GM19324 (cell line): Measurements from ENCODE around the gene P2RY8.
"Not testable (repeated sequence)": the region's sequence is repeated elsewhere in the genome, so short reads cannot be mapped to it uniquely, and the experiment has no call there.

Experiments
- ATAC-seq: cut with Tn5 transposase; IDR thresholded peaks from one replicate; pipeline ENCODE4 v1.9.1; 2021; ENCODE audit warnings: mild to moderate bottlenecking, moderate library complexity; ENCODE audit not compliant: unreplicated experiment, low FRiP score

P2RY8 gene

DNA sequence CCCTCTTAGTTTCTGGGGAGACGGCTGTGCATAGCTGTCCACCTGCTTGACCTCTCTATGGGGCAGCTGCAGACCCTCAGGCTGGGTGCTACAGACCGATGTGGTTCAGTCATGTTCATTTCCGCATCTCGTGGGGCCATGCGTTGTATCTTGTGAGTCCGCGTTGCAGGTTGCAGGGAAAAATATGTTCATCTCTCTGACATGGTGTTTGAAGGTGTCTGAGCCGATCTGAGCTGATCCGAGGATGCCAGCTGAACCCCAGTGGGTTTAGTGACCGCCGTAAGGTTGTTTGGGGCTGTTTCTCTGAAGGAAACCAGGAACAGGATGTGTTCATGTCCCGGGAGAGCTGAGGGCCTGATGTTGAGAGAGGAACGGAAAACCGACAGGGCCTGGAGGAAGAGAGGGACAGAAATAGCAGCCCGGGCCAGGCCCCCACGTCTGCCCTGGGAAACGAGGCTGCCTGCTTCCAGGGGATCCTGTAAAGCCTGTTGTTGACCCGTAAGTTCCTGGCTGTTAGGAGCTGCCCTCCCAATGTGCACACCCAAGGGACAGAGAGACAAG lies 9.8 kb upstream of the P2RY8 start:
- ATAC-seq = no peak

DNA sequence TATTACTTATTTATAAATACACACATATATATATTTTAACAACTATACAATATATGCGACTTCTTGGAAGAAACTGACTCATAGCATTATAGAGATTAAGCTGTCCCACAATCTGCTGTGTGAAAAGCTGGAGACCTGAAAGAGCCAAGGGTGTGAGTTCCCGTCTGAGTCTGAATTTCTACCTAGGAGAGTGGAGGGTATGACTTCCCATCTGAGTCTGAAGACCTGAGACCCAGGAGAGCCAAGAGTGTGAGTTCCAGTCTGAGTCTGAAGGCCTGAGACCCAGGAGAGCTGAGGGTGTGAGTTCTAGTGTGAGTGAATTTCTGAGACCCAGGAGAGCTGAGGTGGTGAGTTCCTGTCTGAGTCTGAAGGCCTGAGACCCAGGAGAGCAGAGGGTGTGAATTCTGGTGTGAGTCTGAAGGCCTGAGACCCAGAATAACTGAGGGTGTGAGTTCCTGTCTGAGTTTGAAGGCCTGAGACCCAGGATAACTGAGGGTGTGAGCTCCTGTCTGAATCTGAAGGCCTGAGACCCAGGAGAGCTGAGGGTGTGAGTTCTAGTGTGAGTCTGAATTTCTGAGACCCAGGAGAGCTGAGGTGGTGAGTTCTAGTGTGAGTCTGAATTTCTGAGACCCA lies 8.9 kb upstream of the P2RY8 start:
- no peak for ATAC-seq

DNA sequence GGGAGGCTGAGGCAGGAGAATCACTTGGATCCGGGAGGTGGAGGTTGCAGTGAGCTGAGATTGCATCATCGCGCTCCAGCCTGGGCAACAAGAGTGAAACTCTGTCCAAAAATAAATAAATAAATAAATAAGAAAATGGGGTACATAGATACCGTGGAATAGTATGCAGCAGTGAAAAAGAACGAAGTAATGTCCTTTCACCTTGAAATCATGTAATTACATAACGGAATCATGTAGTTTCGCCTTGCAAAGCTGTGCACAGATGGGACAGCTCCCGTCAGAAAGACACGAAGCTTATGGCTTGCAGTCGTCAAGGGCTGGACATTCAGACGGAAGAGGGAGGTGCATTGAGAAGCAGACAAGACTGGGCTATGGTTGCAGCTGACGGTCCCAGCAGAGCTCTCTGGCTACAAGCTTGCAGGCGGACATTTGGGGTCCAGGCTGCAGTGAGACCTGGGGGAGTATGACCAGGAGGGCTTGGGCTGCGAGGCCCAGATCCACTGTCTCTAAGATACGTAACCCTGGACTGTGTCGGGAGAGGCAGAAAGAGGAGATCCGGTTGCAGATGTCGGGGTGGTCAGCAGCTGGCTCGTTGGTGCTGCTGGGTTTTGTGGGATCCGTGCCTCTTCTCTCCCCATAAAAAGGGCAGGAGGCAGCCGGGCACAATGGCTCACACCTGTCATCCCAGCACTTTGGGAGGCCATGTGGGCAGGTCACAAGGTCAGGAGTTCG lies 6.2 kb upstream of the P2RY8 start:
- no peak for ATAC-seq

DNA sequence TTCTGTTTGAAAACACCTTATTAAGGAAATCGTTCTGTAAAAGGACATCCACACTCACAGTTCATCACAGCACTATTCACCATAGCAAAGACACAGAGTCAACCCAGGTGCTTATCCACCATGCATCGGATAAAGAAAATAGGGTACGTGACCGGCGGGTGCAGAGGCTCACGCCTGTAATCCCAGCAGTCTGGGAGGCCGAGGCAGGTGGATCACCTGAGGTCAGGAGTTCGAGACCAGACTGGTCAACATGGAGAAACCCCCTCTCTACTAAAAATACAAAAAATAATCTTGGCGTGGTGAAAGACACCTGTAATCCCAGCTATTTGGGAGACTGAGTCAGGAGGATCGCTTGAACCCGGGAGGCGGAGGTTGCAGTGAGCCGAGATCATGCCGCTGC lies 2.2 kb upstream of the P2RY8 start:
- not testable (repeated sequence) for ATAC-seq

DNA sequence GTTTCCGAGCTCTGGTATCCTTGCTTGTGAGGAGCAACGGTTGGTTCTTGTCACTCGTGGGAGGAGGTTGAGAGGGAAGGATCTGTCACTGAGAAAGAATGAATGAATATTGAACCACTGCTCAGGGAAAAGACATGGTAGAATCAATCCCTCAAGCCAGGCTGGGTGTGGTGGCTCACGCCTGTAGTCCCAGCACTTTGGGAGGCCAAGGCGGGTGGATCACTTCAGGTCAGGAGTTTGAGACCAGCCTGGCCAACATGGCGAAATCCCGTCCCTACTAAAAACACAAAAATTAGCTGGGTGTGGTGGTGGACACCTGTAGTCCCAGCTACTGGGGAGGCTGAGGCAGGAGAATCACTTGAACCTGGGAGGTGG lies 718 bp upstream of the P2RY8 start:
- not testable (repeated sequence) for ATAC-seq

DNA sequence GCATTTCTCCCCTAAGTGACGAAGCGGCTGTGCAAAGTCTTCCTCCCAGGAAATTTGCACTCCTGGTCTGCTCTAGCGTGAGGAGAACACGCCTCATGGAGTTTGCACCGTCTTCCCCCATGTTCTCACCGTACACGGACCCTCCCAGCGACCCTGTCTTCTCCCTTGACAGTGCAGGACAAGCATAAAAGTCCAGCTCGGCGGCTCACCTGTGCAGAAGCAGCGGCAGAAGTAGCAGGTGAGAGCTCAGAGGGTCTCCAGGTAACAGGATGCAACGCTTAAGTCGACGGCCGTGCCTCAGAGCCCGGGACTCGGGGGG lies 314 bp downstream of the P2RY8 start:
- ATAC-seq = peak; percentile 10

DNA sequence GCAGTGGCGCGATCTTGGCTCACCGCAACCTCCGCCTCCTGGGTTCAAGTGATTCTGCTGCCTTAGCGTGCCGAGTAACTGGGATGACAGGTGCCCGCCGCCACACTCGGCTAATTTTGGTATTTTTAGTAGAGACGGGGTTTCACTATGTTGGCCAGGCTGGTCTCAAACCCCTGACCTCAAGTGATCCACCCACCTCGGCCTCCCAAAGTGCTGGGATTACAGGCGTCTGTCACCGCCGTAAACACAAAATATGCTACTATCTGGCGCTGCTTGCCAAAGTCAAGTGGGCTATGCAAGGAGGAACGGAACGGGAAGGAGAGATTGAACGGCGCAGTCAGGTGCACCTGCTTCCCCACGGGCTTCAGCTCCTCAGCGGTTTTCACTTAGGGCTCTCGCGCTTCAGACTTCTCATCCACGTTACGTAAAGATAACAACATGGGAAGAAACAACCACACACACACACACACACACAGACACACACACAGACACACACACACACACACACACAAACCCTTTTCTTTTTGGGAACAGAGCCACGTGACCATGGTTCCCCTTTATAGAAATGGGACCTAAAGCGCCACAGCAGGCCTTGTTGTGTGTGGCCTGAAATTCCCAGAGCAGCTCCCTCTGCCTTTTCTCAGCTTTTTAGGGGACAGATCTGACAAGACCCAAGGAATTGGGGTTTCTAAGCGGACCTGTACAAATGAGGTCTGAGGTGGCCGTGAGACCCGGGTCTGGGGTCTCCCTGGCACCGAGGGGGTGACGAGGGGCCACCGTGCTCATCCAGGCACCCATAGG lies 1.5 kb downstream of the P2RY8 start:
- no peak for ATAC-seq

DNA sequence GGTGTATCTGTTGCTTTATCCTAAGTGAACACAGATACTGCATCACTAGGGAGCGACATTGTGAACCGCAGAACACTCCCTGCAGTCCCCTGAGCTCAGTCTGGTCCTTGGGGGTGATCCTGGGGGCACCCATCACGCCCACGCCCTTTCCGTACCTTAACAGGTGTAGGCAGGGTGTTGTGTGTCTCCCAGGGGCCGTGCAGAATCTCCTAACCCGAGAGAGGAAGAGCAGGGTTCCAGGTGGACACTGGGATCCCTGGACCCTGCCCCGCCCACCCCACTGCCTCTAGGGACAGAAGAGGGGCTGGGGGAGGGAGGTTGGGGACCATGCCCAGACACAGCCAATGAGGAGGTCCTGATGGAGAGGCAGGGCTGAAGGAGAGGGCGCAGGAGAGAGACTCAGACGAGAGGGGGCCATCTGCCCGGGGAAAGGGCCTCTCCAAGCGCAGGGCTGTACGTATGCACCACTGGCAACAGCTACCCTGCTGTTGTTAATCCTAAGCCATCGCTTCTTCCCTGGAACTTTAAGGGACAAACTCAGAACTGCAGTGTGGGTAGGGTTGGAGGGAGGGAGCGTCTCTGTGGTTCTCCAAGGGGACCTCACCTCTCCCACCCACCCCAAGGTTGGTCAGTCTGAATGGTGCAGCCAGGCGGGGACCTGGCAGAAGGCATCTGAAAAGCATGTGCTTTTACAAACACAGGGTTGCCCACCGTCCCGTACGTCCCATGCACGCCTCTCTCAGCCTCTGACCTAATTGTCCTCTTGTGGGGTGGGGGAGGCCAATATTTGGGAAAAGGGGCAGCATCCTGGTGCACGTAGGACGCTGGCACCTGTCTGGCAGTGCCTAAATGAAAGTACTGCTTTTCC lies 2.5 kb downstream of the P2RY8 start:
- peak; percentile 26 for ATAC-seq

DNA sequence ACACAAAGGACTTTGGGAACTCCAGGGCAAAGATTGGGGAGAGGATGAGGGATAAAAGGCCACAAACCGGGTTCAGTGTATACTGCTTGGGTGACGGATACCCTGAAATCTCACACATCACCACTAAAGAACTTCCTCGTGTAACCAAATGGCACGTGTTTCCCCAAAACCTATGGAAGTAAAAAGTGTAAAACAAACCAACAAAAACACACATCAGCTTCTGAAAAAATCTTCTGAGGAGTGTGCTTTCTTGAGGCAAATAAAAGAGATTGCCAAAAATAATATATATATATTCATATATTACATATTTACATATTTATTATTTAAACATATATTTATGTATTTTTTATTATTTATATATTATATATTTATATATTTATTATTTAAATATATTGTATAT lies 3.9 kb downstream of the P2RY8 start:
- no peak for ATAC-seq

DNA sequence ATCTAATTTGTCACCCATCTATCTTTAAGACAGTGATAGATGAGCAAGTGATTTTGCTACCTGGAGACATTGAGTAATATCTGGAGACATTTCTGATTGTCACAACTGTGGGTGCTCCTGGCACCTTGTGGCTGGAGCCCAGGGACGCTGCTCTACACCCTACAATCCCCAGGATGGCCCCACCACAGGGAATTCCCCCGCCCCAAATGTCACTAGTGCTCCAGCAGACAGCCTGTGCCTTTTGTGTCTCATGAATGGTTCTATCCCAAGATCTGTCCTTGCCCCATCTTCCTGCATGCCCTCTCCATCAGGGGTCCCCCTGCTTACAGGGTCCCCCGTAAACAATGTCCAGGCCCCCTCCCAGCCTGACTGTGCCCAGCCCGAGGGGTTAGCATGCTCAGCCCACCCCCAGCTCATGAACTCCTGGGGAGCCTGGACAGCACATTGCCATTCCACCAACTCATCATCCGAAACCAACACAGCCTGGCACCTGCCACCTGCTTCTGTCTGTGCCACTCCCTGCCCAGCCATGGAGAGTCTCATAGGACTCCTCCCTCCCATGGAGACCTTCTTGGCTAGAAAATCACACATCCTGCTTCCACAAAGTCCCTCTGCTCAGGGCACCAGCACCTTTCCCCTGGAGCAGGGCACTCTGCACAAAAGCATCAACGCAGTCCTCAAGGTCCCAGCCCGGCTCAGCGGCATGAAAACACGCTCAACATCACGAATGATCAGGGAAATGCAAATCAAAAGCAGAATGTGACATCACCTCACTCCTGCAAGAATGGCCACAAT lies 5.7 kb downstream of the P2RY8 start:
- no peak for ATAC-seq

DNA sequence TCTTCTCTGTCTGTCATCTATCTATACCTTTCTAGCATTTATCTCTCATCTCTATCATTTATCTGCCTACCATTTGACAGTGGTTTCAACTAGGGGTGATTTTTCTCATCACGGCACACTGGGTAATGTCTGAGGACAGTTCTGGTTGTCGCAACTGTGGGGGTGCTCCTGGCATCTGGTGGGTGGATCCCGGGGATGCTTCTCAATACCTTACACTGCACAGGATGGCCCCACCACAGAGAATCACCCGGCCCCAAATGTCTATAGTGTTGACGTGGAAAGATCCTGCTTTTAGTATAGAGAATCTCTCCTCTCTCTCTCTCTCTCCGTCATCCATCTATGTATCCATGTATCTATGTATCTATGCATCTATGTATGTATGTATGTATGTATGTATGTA lies 7.2 kb downstream of the P2RY8 start:
- ATAC-seq = no peak

DNA sequence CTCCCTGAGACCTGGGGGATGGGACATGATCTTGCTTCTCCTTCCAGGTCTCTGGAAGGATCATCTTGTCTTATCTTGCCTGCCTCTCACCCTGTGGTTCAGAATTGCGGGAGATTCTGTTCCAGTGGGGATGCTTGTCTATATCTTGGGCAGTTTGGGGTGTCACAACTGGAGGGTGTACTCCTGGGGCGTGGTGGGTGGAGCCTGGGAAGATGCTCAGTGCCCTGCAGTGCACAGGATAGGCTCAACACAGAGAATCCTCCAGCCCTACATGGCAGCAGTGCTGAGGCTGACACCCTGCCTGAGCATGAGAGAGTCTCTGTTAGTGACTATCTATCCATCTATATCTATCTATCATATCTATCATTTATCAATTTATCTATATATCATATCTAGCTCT lies 7.7 kb downstream of the P2RY8 start:
- no peak for ATAC-seq

DNA sequence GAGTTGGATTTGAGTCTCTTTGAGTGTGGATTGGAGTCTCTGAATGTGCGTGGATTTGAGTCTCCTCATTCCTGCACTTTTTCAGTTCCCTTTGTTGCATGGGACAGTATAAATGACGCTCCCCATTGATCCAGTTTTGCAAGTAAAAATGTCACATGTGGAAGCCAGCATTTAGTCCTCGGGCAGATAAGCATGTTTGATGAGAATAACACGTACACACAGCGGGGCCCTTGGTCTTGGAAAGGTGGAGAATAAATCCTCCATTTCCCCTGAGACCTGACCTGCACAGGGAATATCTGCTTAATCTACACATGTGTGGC lies 8.1 kb downstream of the P2RY8 start:
- no peak for ATAC-seq

DNA sequence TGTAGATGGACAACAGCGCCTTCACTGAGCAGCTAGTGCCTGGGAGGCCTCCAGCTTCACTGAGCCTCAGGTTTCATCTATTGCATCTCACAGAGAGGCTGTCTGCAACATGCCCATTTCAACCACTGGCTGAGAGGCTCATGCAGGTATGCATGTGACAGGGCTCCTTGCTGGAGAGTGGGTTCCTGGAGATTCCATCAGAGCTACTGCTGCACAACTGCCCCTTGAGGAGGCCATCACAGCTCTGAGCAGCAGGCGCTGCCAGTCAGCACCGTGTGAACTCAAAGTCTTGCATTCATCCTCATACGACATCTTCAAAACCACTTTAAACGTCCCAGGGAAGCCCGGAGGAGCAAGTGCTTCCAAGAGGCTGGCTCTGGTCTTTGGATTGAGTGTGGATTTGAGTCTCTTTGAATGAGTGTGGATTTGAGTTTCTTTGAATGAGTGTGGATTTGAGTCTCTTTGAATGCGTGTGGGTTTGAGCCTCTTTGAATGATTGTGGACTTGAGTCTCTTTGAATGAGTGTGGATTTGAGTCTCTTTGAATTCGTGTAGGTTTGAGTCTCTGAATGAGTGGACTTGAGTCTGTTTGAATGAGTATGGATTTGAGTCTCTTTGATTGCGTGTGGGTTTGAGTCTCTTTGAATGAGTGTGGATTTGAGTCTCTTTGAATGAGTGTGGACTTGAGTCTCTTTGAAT lies 8.7 kb downstream of the P2RY8 start:
- ATAC-seq = no peak

DNA sequence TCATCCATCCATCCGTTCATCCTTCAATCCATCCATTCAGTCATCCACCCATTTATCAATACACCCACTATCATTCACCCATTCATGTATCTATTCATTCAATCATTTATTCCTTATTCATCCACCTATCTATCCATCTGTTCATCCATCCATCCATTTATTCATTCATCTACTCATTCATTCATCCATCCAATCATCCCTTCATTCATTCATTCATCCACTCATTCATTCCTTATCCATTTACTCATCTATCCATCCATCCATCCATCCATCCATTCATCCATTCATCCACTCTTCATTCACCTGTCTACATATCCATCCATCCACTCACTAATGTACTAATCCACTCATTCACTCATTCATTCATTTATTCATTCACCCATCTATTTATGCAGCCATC lies 9.5 kb downstream of the P2RY8 start:
- no peak for ATAC-seq

DNA sequence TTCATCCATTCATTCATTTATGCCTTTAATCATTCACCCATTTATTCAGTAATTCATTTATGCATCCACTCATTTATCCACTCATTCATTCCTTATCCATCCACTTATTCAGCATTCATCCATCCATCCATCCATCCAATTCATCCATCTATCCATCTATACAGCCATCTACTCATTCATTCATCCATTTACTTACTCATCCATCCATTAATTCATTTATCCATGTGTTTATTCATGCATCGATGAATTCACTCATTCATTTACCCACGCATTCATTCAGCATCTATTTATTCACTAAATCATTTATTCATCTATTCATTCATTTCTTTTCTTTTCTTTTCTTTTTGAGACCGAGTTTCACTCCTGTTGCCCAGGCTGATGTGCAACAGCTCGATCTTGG lies 10.4 kb downstream of the P2RY8 start:
- no peak for ATAC-seq

DNA sequence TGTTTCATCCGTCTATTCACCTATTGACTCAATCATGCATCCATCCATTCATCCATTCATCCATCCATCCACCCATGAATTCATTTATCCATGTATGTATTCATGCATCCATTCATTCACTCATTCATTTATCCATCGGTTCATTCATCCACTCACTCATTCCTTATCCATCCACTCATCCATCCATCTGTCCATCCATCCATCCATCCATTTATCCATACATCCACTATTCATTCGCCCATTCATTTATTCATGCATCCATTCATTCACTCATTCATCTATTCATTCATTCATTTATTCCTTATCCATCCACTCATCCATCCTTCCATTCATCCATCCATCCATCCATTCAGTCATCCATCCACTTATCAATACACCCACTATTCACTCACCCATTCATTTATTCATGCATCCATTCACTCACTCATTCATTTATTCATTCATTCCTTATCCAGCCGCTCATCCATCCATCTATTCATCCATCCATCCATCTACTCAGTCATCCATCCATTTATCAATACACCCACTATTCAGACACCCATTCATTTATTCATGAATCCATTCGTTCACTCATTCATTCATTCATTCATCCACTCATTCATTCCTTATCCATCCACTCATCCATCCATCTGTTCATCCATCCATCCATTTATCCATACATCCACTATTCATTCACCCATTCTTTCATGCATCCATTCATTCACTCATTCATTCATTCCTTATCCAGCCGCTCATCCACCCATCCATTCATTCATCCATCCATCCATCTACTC lies 11.2 kb downstream of the P2RY8 start:
- ATAC-seq = no peak

DNA sequence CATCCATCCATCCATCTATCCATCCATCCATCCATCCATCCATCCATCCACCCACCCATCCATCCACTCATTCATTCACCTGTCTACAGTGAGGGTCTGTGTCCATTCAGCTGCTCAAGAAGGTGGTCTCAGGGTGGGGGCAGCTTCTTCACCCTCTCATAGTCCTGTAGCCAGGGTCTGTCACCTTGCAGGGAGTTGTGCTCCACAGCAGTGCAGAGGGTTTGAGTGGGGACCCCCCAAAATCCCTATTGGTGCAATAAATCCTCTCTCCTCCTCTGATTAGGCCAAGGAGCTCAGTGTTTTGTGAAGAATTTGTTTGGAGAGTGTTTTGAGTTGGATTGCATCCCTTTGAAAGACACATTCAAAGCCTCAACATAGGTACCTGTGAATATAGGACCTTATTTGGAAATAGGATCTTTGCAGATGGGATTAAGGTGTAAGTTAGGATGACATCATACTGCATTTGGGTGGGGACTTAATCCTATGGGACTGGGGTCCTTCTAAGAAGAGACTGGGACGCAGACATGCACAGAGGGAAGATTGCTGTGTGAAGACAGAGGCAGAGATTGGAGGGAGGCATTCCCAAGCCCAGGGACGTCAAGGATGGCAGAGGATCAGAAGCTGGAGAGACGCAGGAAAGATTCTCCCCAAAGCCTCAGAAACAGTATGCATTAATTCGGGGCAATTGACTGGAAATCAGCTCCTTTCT lies 12.0 kb downstream of the P2RY8 start:
- no peak for ATAC-seq
